ENCODE data around the gene TMEM163.

Gene TMEM163

GRCh38 chr2:134745023-134745422 is 26.2 kb upstream of the TMEM163 start:
- Histone ChIP-seq H3K9me3 (ENCODE audit: low read length) (no peaks in the 10 kb centered on the region), H3K4me3 (ENCODE audit: low read depth, low read length, poor library complexity, severe bottlenecking) (no peak overlapping the region), H3K36me3 (ENCODE audit: insufficient read depth, low read length) (no peaks in the 10 kb centered on the region), H3K4me2 (ENCODE audit: low read length) (no peak overlapping the region), H2AFZ (ENCODE audit: low read length) (no peak overlapping the region), H3K4me1 (ENCODE audit: insufficient read depth, low read length, severe bottlenecking) (peaks cover 15% of the 10 kb centered on the region), H3K79me2 (ENCODE audit: insufficient read depth, low read length) (no peaks in the 10 kb centered on the region), H4K20me1 (ENCODE audit: insufficient read depth, low read length) (no peaks in the 10 kb centered on the region), H3K27ac (ENCODE audit: low read depth, low read length, poor library complexity, severe bottlenecking) (no peak overlapping the region), H3K9me2 (ENCODE audit: low read depth, low read length) (no peaks in the 10 kb centered on the region), H3F3A (ENCODE audit: insufficient read depth, low read length) (no peaks in the 10 kb centered on the region), H3K27me3 (ENCODE audit: insufficient read depth, low read length) (no peaks in the 10 kb centered on the region), H3K9ac (ENCODE audit: low read length) (no peak overlapping the region)
- TF ChIP-seq CTCF (IDR thresholded peaks at IDR 0.05; ENCODE audit: low read length) (no peak), EZH2 (IDR thresholded peaks at IDR 0.05; ENCODE audit: borderline replicate concordance, low read length) (no peak)

- H3K4me3 ChIP-seq (ENCODE audit: low read depth, low read length, poor library complexity, severe bottlenecking) = peak overlapping the region; percentile 21
- TF ChIP-seq CTCF (IDR thresholded peaks at IDR 0.05; ENCODE audit: low read length) = no peak
- TF ChIP-seq EZH2 (IDR thresholded peaks at IDR 0.05; ENCODE audit: borderline replicate concordance, low read length) = no peak
- peak overlapping the region; percentile 98 for H3K27ac ChIP-seq (ENCODE audit: low read depth, low read length, poor library complexity, severe bottlenecking)
- no peaks in the 10 kb centered on the region for H3K27me3 ChIP-seq (ENCODE audit: insufficient read depth, low read length)
- no peaks in the 10 kb centered on the region for H3K79me2 ChIP-seq (ENCODE audit: insufficient read depth, low read length)
- H3K9ac ChIP-seq (ENCODE audit: low read length) = peak overlapping the region; percentile 57; the same call in 1 of the 2 replicates
- H3K9me3 ChIP-seq (ENCODE audit: low read length) = no peaks in the 10 kb centered on the region
- 0 out of 2 replicates have a peak, but pooled peaks cover 3% of the 10 kb centered on the region for H3F3A ChIP-seq (ENCODE audit: insufficient read depth, low read length)
- H3K4me1 ChIP-seq (ENCODE audit: insufficient read depth, low read length, severe bottlenecking) = peaks cover 59% of the 10 kb centered on the region
- no peaks in the 10 kb centered on the region for H3K36me3 ChIP-seq (ENCODE audit: insufficient read depth, low read length)
- peak overlapping the region; percentile 70; the same call in 1 of the 2 replicates for H2AFZ ChIP-seq (ENCODE audit: low read length)
- H3K4me2 ChIP-seq (ENCODE audit: low read length) = peak overlapping the region; percentile 57
- H3K9me2 ChIP-seq (ENCODE audit: low read depth, low read length) = no peaks in the 10 kb centered on the region
- no peaks in the 10 kb centered on the region for H4K20me1 ChIP-seq (ENCODE audit: insufficient read depth, low read length)
Observed at GRCh38 chr2:134739879-134740301, 21.1 kb upstream of the TMEM163 start.

- Histone ChIP-seq H4K20me1 (ENCODE audit: insufficient read depth, low read length) (no peaks in the 10 kb centered on the region), H3F3A (ENCODE audit: insufficient read depth, low read length) (0 out of 2 replicates have a peak, but pooled peaks cover 3% of the 10 kb centered on the region), H3K9ac (ENCODE audit: low read length) (peak overlapping the region; percentile 57), H3K27ac (ENCODE audit: low read depth, low read length, poor library complexity, severe bottlenecking) (peak overlapping the region; percentile 98), H3K4me2 (ENCODE audit: low read length) (peak overlapping the region; percentile 57; the same call in 1 of the 2 replicates), H3K4me1 (ENCODE audit: insufficient read depth, low read length, severe bottlenecking) (peaks cover 59% of the 10 kb centered on the region), H3K9me2 (ENCODE audit: low read depth, low read length) (no peaks in the 10 kb centered on the region), H2AFZ (ENCODE audit: low read length) (no peak overlapping the region), H3K79me2 (ENCODE audit: insufficient read depth, low read length) (no peaks in the 10 kb centered on the region), H3K9me3 (ENCODE audit: low read length) (no peaks in the 10 kb centered on the region), H3K36me3 (ENCODE audit: insufficient read depth, low read length) (no peaks in the 10 kb centered on the region), H3K27me3 (ENCODE audit: insufficient read depth, low read length) (no peaks in the 10 kb centered on the region), H3K4me3 (ENCODE audit: low read depth, low read length, poor library complexity, severe bottlenecking) (peak overlapping the region; percentile 21)
- TF ChIP-seq EZH2 (IDR thresholded peaks at IDR 0.05; ENCODE audit: borderline replicate concordance, low read length) = no peak
- TF ChIP-seq CTCF (IDR thresholded peaks at IDR 0.05; ENCODE audit: low read length) = peak; percentile 3; the same call in 1 of the 2 replicates
Observed at GRCh38 chr2:134739236-134739878, 20.6 kb upstream of the TMEM163 start.

All from OCI-LY1 (cell line).